Mucosa of rectum (tissue), 2 donors: ENCODE measurements around the gene ZNF223.

ENCODE experiments used
- H3K27ac ChIP-seq, 2 donors: one replicate each; pipeline ENCODE4 v1.7.0; 2013; ENCODE audit warnings: inconsistent platforms in 2 of 2, low read depth in 2 of 2, low read length in 2 of 2
- H3K27me3 ChIP-seq, 2 donors: one replicate each; pipeline ENCODE4 v1.7.0; 2013; ENCODE audit warnings: low read length in 2 of 2; ENCODE audit not compliant: control insufficient read depth in 2 of 2, insufficient read depth in 2 of 2
- H3K36me3 ChIP-seq, 2 donors: one replicate each; pipeline ENCODE4 v1.7.0; 2013; ENCODE audit warnings: low read length in 2 of 2; ENCODE audit not compliant: control insufficient read depth in 2 of 2, insufficient read depth in 2 of 2
- H3K4me1 ChIP-seq, 2 donors: one replicate each; pipeline ENCODE4 v1.7.0; 2013; ENCODE audit warnings: low read length in 2 of 2, mild to moderate bottlenecking in 1 of 2; ENCODE audit not compliant: control insufficient read depth in 2 of 2, insufficient read depth in 2 of 2
- H3K4me3 ChIP-seq, 2 donors: one replicate each; pipeline ENCODE4 v1.7.0; 2013; ENCODE audit warnings: low read length in 2 of 2
- H3K9ac ChIP-seq, 2 donors: one replicate each; pipeline ENCODE4 v1.7.0; 2013; ENCODE audit warnings: low read length in 2 of 2, low read depth in 1 of 2, mild to moderate bottlenecking in 1 of 2
- H3K9me3 ChIP-seq, 2 donors: one replicate each; pipeline ENCODE4 v1.7.0; 2013; ENCODE audit warnings: low read length in 2 of 2; ENCODE audit not compliant: control insufficient read depth in 2 of 2
- donor health status: healthy.
- donor health status: Normal muscosa, but diverticular disease.

ZNF223 gene

DNA sequence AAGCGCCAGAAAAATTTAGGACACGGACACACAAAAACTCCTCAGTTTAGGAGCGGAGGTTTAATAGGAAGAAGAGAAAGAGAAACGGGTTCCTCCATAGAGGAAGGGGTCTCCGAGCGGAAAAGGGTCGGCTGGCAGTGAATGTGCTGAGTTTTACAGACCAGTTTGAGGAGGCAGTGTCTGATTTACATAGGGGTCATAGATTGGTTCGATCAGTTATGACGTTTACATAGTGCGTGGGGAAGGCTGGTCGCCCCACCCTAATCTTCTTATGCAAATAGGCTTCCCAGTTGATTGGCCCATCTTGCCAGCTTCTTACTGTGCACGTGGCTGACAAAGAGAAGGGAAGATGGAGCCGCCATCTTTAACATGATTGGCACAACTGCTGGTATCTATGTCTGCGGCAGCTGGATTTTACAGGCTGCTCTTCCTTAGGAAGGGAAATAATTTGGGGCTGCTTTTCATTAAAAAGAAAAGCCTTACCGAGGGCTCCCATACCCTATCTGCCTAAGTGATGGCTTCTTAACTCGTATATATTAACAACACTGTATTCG is 60.2 kb downstream of the ZNF223 start:
- Histone ChIP-seq H3K27me3 (no peaks in the 10 kb centered on the region), H3K4me1 (peaks cover 5 to 10% of the 10 kb centered on the region in 2 donors), H3K4me3 (peak overlapping the region; percentile 30 to 94), H3K9ac (no peak overlapping the region), H3K27ac (no peak overlapping the region), H3K36me3 (peaks cover 3 to 15% of the 10 kb centered on the region in 2 donors), H3K9me3 (peaks cover 20% of the 10 kb centered on the region in 2 donors)

DNA sequence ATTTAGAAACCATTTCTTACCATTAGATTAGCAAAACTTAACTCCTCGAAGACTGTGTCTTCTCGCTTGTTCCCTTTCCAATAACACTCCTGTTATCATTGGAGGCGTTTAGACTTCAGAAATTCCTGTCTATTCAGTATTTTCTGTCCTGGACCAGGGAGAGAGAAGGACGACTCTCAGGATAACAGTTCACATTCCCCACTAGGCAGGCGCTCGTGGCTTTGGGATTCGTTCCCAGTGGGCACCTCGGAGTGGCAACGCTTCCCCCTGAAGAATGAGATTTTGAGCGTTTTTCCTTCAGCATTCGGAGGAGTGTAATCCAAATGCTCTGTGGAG is 60.9 kb downstream of the ZNF223 start:
- Histone ChIP-seq H3K27ac (no peak overlapping the region), H3K4me3 (peak overlapping the region; percentile 82 to 94), H3K4me1 (peaks cover 5 to 10% of the 10 kb centered on the region in 2 donors), H3K27me3 (no peaks in the 10 kb centered on the region), H3K36me3 (peaks cover 0 to 9% of the 10 kb centered on the region in 2 donors), H3K9me3 (peaks cover 12 to 13% of the 10 kb centered on the region in 2 donors), H3K9ac (peak overlapping the region; percentile 72 to 75)

DNA sequence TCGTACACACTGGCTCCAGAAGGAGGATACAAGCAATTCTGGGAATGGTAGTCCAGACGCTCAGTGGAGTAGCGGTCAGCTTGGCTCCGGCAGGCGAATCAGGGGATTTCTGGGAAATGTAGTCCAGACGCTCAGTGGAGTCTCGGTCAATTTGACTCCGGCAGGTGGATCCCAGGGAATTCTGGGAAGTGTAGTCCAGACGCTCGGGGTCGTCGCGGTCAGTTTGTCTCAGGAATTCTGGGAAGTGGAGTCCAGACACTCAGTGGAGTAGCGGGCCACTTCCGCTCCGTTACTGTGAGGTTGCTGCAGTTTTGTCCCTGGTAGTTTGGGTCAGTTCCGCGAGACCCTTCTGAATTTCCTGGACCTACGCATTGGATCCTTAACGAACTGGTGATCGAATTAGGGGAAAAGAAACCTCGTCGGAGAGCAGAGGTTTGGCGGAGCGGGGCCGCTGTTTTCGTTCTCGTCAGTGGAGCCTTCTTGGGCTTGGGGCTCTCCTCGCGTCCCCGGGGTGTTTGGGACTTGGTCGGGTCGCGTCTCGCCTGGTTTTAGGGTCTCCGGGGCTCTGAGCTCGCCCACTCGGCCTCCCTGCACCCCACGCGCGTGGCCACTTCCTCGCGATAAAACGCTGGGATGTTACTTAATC is 61.4 kb downstream of the ZNF223 start, which contains the start of gene ZNF225:
Gene ZNF225 (plus strand): TSS at position 262 of the 646 bp plus-strand sequence. CDS start 2,429 bp downstream, outside the sequence.
- peaks cover 5 to 10% of the 10 kb centered on the region in 2 donors for H3K4me1 ChIP-seq
- peaks cover 8% of the 10 kb centered on the region in 2 donors for H3K9me3 ChIP-seq
- H3K27ac ChIP-seq: peak within 1 kb of the TSS; percentile 46 to 65
- peak within 1 kb of the TSS; percentile 82 to 94 for H3K4me3 ChIP-seq
- peak within 1 kb of the TSS; percentile 72 to 75 for H3K9ac ChIP-seq
- H3K27me3 ChIP-seq: no peaks in the 10 kb centered on the region
- H3K36me3 ChIP-seq: peaks cover 4 to 12% of the 10 kb centered on the region in 2 donors

DNA sequence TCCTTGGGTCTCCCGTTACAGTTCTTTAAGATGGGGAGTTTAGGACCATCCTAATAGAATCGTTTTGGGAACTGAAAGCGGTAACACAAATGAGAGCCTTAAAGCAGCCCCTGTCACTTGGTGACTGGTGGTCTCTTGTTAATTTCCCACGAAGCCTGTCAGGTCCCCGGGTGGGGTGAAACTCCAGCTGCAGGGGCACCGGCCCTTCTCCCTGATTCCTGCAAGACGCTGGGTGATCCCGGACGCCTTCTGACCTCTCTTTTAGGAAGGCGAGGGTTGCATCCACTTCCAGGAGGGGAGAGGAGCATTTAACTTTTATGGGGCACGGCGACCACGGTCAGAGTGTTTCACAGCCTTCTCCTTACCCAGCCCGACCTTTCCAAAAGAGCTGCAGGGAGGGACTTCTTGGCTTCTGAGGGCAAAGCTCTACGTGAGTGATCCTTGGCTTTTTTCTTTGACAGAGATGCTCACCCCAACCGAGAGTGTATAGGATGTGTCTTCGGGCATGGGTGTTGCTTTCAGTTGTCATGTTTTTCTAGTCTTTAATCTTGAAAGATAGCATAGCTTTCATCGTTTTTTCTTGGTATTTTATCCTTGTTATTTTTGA is 62.1 kb downstream of the ZNF223 start:
- Histone ChIP-seq H3K36me3 (peaks cover 7 to 15% of the 10 kb centered on the region in 2 donors), H3K4me3 (peak overlapping the region; percentile 82 to 94), H3K9ac (peak overlapping the region; percentile 66 to 75), H3K4me1 (peaks cover 5 to 10% of the 10 kb centered on the region in 2 donors), H3K27ac (peak overlapping the region; percentile 46 to 65), H3K9me3 (peaks cover 3 to 5% of the 10 kb centered on the region in 2 donors), H3K27me3 (no peaks in the 10 kb centered on the region)
